Measurements from ENCODE around the gene DPPA5.

Gene DPPA5

DNA sequence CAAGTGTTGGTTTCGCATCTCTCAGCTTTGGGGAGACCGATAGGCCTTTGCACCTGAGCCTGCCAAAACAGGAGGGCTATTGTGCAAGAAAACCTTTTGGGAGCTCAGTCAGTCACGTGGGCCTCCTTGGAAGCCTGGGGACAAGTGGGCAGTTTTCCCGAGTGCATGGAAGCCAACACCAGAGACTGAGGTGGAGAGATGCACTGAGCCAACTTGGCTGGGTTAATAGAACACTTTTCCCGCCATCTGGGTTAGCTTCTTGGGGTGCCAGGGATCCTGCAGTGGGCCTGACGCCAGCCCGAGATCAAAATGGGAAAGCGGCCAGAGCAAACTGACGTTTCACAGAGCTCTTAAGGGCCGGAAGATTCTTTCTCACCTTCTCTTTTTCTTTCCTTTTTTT, 18.4 kb upstream of the DPPA5 start:
- TF ChIP-seq, protein P1, sequence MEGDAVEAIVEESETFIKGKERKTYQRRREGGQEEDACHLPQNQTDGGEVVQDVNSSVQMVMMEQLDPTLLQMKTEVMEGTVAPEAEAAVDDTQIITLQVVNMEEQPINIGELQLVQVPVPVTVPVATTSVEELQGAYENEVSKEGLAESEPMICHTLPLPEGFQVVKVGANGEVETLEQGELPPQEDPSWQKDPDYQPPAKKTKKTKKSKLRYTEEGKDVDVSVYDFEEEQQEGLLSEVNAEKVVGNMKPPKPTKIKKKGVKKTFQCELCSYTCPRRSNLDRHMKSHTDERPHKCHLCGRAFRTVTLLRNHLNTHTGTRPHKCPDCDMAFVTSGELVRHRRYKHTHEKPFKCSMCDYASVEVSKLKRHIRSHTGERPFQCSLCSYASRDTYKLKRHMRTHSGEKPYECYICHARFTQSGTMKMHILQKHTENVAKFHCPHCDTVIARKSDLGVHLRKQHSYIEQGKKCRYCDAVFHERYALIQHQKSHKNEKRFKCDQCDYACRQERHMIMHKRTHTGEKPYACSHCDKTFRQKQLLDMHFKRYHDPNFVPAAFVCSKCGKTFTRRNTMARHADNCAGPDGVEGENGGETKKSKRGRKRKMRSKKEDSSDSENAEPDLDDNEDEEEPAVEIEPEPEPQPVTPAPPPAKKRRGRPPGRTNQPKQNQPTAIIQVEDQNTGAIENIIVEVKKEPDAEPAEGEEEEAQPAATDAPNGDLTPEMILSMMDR (IDR thresholded peaks at IDR 0.05; ENCODE audit: low read depth, low read length): no peak
- H3K4me3 ChIP-seq (replicated peaks in 1 of 2; ENCODE audit: low read depth in 2 of 2, low read length in 2 of 2): no peak overlapping the region
- no peak for DNase-seq (ENCODE audit: low read depth in 2 of 2)

DNA sequence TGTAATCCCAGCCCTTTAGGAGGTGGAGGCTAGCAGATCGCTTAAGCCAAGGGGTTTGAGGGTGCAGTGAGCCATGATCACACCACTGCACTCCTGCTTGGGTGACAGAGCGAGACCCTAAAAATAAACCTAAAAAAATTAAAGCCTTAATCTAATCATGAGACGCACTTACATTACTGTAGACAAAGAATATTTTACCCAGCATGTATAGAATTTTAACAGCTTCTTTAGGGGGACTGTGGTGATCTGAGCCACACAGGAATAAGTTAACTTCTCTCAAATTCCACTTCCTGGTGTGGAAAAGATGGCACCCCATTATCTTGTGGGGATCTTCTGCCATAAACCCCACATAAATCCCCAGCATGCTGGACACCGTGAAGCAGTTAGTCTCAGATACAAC, 17.9 kb upstream of the DPPA5 start:
- TF ChIP-seq, protein P1 (IDR thresholded peaks at IDR 0.05; ENCODE audit: low read depth, low read length): no peak
- no peak for DNase-seq (ENCODE audit: low read depth in 2 of 2)
- no peak overlapping the region for H3K4me3 ChIP-seq (replicated peaks in 1 of 2; ENCODE audit: low read depth in 2 of 2, low read length in 2 of 2)

DNA sequence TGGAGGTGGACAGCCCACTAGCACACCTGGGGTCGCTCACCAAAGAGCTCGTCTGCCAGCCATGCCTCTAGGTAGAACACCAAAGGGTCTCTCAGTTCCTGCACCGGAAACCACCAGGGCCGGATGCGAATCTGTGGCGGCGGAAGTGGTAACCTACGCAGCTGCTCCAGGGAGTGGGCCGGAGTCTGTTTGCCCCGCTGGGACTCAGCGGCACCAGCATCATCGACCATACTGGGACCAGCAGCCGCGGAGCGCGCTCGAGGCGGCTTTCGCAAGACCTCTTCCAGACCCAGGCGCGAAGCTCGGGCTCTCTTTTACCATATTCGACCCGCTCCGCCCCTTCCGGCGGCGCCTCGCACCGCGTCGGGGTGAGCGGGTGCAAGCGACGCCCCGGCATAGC, 15.5 kb upstream of the DPPA5 start, which contains the start of gene OOEP:
Gene OOEP, minus strand, starts transcription at position 335 of the 400 bp plus-strand sequence. Its CDS starts 105 bp downstream, at position 230.
- TF ChIP-seq, protein P1 (IDR thresholded peaks at IDR 0.05; ENCODE audit: low read depth, low read length): no peak
- no peak for DNase-seq (ENCODE audit: low read depth in 2 of 2)
- no peak within 1 kb of the TSS for H3K4me3 ChIP-seq (replicated peaks in 1 of 2; ENCODE audit: low read depth in 2 of 2, low read length in 2 of 2)

DNA sequence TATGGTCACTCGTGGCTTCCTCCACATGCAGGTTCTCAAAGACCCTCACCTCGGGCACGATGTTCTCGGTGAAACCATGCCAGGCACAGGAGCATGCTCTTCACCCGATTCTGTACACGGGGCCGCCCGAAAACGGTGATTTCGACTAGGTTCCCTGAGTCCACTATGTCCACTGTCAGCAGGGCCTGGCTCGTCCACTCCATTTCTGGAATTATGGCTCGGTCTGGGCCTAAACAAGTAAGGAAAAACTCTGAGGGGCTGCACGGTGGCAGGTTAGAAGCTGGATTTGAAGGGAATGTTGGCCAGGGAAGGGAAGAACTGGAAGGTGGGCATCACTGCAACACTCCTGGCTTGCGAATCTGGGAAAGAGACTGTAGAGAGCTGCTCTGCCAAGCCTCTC, 15.1 kb upstream of the DPPA5 start:
- no peak for DNase-seq (ENCODE audit: low read depth in 2 of 2)
- TF ChIP-seq, protein P1 (IDR thresholded peaks at IDR 0.05; ENCODE audit: low read depth, low read length): no peak
- no peak overlapping the region for H3K4me3 ChIP-seq (replicated peaks in 1 of 2; ENCODE audit: low read depth in 2 of 2, low read length in 2 of 2)

DNA sequence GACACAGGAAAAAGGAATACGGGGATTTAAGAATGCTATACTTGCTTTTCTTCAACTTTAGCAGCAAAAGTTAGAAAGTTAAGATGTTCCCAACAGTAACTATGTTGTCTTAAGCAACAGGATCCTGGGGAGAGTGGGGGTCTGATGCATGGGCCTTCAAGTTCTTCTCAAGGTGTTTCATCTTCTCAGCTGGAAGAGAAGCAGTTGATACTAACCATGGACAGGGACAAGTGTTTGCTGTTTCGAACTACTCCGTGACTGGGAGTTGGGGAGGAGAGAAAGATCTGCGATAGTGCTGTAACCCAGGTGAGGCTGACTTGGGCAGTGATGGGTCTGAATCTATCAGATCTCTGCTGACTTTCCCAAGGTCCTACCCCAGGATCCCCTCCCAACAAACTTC, 14.6 kb upstream of the DPPA5 start:
- TF ChIP-seq, protein P1 (IDR thresholded peaks at IDR 0.05; ENCODE audit: low read depth, low read length): no peak
- no peak for DNase-seq (ENCODE audit: low read depth in 2 of 2)
- no peak overlapping the region for H3K4me3 ChIP-seq (replicated peaks in 1 of 2; ENCODE audit: low read depth in 2 of 2, low read length in 2 of 2)

DNA sequence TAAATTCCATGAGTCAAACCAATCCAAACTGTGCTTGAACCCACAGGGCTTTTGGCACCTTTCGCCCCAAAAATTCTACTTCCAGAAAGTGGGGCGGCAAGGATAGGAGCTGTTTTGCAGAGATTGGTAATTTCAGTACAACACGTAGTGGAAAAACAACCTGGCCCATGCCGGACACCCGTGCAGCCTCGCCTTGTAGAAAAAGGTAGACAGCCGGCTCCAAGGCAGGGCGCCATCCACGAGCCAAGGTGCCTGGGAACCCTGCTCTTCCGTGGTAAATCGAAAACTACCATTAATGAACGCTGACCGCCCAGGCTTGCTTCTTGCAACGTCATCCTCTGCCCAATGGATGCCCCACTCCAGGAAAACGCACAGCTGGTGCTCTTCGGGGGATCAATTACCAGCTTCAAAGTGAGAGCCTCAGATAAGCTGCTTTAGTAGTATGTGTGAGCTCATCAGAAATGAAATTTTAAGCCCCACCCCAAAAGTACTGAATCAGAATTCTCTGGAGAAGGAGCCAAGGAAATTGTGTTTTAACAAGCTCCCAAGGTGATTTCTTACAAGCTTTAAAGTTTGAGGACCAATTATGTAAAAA, 13.8 kb upstream of the DPPA5 start:
- no peak overlapping the region for H3K4me3 ChIP-seq (replicated peaks in 1 of 2; ENCODE audit: low read depth in 2 of 2, low read length in 2 of 2)
- DNase-seq (ENCODE audit: low read depth in 2 of 2): peak in 1 of 2 donors; percentile 13
- TF ChIP-seq, protein P1 (IDR thresholded peaks at IDR 0.05; ENCODE audit: low read depth, low read length): no peak

DNA sequence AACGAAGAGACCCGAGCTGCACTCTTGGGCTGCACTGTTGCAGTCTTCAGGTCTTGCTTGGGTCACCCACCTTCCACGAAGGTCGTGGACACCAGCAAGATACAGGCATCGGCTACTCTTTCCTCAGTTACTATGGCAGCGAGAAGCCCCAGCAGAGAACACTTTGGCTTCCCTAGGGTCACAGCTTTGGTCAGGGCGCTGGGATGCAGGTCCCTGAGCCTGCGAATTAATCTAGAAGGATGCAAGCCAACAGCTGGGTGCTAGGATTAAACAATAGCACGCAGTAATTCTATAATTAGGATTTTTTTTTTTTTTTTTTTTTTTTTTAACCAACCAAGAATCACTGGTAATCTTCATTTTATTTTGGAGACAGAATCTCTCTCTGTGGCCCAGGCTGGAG, 10.5 kb upstream of the DPPA5 start:
- no peak for DNase-seq (ENCODE audit: low read depth in 2 of 2)
- H3K4me3 ChIP-seq (replicated peaks in 1 of 2; ENCODE audit: low read depth in 2 of 2, low read length in 2 of 2): no peak overlapping the region
- TF ChIP-seq, protein P1 (IDR thresholded peaks at IDR 0.05; ENCODE audit: low read depth, low read length): no peak
